Measurements from ENCODE around the gene GUCD1. TPM values are rescaled to one million over a fixed set of nuclear protein-coding genes. Genes with fewer than 3 reads are reported as not detected.
A peak's percentile ranks its signal among the peaks of the same experiment; 100 is the strongest.

The GUCD1 gene
- total and polyA plus RNA-seq, 10 of the 15 experiments (the other 5 are each of a cell fraction or from before 2014, with no cell fraction given) = 56.0 to 177 (median 88.2) TPM

DNA sequence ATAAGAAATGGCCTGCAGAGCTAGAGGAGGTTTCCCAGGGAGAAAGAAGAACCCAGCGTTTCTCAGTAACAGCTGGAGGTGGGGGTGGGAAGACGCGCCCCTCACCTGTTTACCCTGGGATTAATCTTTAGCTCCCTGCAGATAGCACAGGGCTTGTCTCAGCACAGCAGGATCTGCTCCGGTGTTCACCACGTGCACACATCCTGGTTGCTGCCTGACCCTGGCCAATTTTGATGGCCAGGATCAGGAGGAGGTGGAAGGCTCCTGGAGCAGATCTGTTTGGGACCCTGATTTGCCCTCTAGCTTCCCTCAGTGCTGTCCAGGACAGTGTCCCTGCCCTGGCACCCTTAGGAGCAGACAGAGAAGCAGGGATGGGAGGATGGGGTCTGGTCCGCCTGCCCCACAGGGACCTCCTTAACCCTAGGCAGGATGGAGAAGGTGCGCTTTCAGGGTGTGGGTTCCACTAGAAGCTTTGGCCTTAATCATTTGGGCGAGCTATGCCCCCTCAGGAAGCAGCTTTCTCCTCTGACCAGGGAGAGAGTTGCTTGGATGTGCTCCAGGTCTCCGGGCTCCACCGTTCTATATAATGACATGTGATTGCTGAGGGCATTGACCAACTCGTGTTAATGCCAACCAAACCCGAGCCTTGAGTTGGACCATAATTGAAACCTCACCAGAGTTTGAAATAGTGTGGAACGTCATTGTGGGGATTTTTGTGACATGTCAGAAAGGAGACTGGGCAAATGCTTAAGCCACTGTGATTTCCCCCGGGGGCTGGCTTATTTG lies 40.5 kb downstream of the GUCD1 start (continued):
- TF ChIP-seq, protein P1, sequence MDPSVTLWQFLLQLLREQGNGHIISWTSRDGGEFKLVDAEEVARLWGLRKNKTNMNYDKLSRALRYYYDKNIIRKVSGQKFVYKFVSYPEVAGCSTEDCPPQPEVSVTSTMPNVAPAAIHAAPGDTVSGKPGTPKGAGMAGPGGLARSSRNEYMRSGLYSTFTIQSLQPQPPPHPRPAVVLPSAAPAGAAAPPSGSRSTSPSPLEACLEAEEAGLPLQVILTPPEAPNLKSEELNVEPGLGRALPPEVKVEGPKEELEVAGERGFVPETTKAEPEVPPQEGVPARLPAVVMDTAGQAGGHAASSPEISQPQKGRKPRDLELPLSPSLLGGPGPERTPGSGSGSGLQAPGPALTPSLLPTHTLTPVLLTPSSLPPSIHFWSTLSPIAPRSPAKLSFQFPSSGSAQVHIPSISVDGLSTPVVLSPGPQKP (IDR thresholded peaks at IDR 0.05; ENCODE audit: low read depth, low read length) = no peak
- TF ChIP-seq JUNB (IDR thresholded peaks at IDR 0.05) (no peak), SIX5 (IDR thresholded peaks at IDR 0.05; ENCODE audit: low read depth, low read length, severe bottlenecking) (no peak), MEF2B (IDR thresholded peaks at IDR 0.05; ENCODE audit: partially characterized antibody, poor library complexity, severe bottlenecking) (peak; percentile 75), ASH2L (IDR thresholded peaks at IDR 0.05; ENCODE audit: borderline replicate concordance, low read depth) (no peak), SP1 (IDR thresholded peaks at IDR 0.05; ENCODE audit: low read depth, low read length) (no peak), RAD51 (IDR thresholded peaks at IDR 0.05) (no peak), NR2F1 (conservative IDR thresholded peaks at IDR 0.05) (no peak), RCOR1 (conservative IDR thresholded peaks at IDR 0.05; ENCODE audit: low read depth, low read length) (no peak), IKZF2 (IDR thresholded peaks at IDR 0.05) (peak; percentile 37 to 52), KLF5 (IDR thresholded peaks at IDR 0.05; ENCODE audit: partially characterized antibody) (no peak), NFIC (IDR thresholded peaks at IDR 0.05; ENCODE audit: low read depth, low read length) (peak; percentile 40; the same call in 1 of the 2 replicates), IRF4 (IDR thresholded peaks at IDR 0.05; ENCODE audit: low read depth, low read length) (no peak), BMI1 (IDR thresholded peaks at IDR 0.05; ENCODE audit: borderline replicate concordance) (no peak), NFXL1 (IDR thresholded peaks at IDR 0.05; ENCODE audit: borderline replicate concordance) (no peak)
- TF ChIP-seq, protein P2, sequence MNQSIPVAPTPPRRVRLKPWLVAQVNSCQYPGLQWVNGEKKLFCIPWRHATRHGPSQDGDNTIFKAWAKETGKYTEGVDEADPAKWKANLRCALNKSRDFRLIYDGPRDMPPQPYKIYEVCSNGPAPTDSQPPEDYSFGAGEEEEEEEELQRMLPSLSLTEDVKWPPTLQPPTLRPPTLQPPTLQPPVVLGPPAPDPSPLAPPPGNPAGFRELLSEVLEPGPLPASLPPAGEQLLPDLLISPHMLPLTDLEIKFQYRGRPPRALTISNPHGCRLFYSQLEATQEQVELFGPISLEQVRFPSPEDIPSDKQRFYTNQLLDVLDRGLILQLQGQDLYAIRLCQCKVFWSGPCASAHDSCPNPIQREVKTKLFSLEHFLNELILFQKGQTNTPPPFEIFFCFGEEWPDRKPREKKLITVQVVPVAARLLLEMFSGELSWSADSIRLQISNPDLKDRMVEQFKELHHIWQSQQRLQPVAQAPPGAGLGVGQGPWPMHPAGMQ (IDR thresholded peaks at IDR 0.05; ENCODE audit: borderline replicate concordance) = no peak
- TF ChIP-seq, protein P3, sequence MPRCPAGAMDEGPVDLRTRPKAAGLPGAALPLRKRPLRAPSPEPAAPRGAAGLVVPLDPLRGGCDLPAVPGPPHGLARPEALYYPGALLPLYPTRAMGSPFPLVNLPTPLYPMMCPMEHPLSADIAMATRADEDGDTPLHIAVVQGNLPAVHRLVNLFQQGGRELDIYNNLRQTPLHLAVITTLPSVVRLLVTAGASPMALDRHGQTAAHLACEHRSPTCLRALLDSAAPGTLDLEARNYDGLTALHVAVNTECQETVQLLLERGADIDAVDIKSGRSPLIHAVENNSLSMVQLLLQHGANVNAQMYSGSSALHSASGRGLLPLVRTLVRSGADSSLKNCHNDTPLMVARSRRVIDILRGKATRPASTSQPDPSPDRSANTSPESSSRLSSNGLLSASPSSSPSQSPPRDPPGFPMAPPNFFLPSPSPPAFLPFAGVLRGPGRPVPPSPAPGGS (IDR thresholded peaks at IDR 0.05; ENCODE audit: borderline replicate concordance, insufficient read depth, low read depth, low read length, poor library complexity, severe bottlenecking) = no peak
- TF ChIP-seq, protein P4, sequence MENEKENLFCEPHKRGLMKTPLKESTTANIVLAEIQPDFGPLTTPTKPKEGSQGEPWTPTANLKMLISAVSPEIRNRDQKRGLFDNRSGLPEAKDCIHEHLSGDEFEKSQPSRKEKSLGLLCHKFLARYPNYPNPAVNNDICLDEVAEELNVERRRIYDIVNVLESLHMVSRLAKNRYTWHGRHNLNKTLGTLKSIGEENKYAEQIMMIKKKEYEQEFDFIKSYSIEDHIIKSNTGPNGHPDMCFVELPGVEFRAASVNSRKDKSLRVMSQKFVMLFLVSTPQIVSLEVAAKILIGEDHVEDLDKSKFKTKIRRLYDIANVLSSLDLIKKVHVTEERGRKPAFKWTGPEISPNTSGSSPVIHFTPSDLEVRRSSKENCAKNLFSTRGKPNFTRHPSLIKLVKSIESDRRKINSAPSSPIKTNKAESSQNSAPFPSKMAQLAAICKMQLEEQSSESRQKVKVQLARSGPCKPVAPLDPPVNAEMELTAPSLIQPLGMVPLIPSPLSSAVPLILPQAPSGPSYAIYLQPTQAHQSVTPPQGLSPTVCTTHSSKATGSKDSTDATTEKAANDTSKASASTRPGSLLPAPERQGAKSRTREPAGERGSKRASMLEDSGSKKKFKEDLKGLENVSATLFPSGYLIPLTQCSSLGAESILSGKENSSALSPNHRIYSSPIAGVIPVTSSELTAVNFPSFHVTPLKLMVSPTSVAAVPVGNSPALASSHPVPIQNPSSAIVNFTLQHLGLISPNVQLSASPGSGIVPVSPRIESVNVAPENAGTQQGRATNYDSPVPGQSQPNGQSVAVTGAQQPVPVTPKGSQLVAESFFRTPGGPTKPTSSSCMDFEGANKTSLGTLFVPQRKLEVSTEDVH (IDR thresholded peaks at IDR 0.05; ENCODE audit: low read depth, partially characterized antibody) = no peak
- TF ChIP-seq, protein P5, sequence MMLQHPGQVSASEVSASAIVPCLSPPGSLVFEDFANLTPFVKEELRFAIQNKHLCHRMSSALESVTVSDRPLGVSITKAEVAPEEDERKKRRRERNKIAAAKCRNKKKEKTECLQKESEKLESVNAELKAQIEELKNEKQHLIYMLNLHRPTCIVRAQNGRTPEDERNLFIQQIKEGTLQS (IDR thresholded peaks at IDR 0.05; ENCODE audit: borderline replicate concordance, extremely low read depth, low read depth, low read length) = no peak
- TF ChIP-seq, protein P6, sequence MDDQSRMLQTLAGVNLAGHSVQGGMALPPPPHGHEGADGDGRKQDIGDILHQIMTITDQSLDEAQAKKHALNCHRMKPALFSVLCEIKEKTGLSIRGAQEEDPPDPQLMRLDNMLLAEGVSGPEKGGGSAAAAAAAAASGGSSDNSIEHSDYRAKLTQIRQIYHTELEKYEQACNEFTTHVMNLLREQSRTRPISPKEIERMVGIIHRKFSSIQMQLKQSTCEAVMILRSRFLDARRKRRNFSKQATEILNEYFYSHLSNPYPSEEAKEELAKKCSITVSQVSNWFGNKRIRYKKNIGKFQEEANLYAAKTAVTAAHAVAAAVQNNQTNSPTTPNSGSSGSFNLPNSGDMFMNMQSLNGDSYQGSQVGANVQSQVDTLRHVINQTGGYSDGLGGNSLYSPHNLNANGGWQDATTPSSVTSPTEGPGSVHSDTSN (IDR thresholded peaks at IDR 0.05; ENCODE audit: insufficient replicate concordance, low read depth, low read length) = no peak

Measured in GM12878 (cell line).